Loucy (cell line): ENCODE data around the gene OR7G2.

ENCODE experiments used
- H2AFZ ChIP-seq: fragments of 200-600 bp; sonication (generic); 2 replicates; pipeline ENCODE4 v1.6.0; 2016; ENCODE audit warnings: antibody characterized with exemption, mild to moderate bottlenecking, low read length, moderate library complexity
- H3F3A ChIP-seq: fragments of 200-600 bp; 2 replicates; pipeline ENCODE4 v1.6.0; 2016; ENCODE audit warnings: antibody characterized with exemption, low read depth, mild to moderate bottlenecking
- H3K27me3 ChIP-seq: fragments of 200-600 bp; sonication (generic); 2 replicates; pipeline ENCODE4 v1.6.1; 2014; ENCODE audit warnings: low read length, mild to moderate bottlenecking; ENCODE audit not compliant: insufficient read depth, poor library complexity, severe bottlenecking
- H3K36me3 ChIP-seq: fragments of 200-600 bp; sonication (generic); 2 replicates; pipeline ENCODE4 v1.6.1; 2016; ENCODE audit warnings: low read length; ENCODE audit not compliant: insufficient read depth
- H3K4me1 ChIP-seq: fragments of 200-600 bp; sonication (generic); 2 replicates; pipeline ENCODE4 v1.5.1; 2014; ENCODE audit warnings: low read length, mild to moderate bottlenecking; ENCODE audit not compliant: insufficient read depth, poor library complexity, severe bottlenecking
- H3K4me2 ChIP-seq: fragments of 200-600 bp; sonication (generic); 2 replicates; pipeline ENCODE4 v1.6.0; 2014; ENCODE audit warnings: antibody characterized with exemption, low read length, low read depth, mild to moderate bottlenecking; ENCODE audit not compliant: poor library complexity, severe bottlenecking
- H3K4me3 ChIP-seq: fragments of 200-600 bp; sonication (generic); 2 replicates; pipeline ENCODE4 v1.5.1; 2014; ENCODE audit warnings: low read length, mild to moderate bottlenecking, mixed read lengths; ENCODE audit not compliant: poor library complexity, severe bottlenecking
- H3K79me2 ChIP-seq: fragments of 200-600 bp; sonication (generic); 2 replicates; pipeline ENCODE4 v1.6.1; 2014; ENCODE audit warnings: low read length; ENCODE audit not compliant: insufficient read depth
- H3K9ac ChIP-seq: fragments of 200-600 bp; sonication (generic); 2 replicates; pipeline ENCODE4 v1.6.0; 2014; ENCODE audit warnings: mild to moderate bottlenecking, low read depth, low read length, moderate library complexity; ENCODE audit not compliant: poor library complexity, severe bottlenecking
- H3K9me2 ChIP-seq: fragments of 200-600 bp; sonication (generic); replicated peaks from 2 replicates; pipeline ENCODE4 v1.6.1; 2016; ENCODE audit warnings: low read depth, low read length, mixed read lengths
- H3K9me3 ChIP-seq: fragments of 200-600 bp; sonication (generic); 2 replicates; pipeline ENCODE4 v1.6.1; 2014; ENCODE audit warnings: mild to moderate bottlenecking, antibody characterized with exemption, low read length, low read depth; ENCODE audit not compliant: insufficient read depth
- H4K20me1 ChIP-seq: fragments of 200-600 bp; sonication (generic); 2 replicates; pipeline ENCODE4 v1.6.0; 2014; ENCODE audit warnings: antibody characterized with exemption, low read length, mild to moderate bottlenecking; ENCODE audit not compliant: insufficient read depth, poor library complexity, severe bottlenecking
- CTCF ChIP-seq: fragments of 200-600 bp; sonication (generic); conservative IDR thresholded peaks from 2 replicates; pipeline ENCODE4 v1.5.1; 2014; ENCODE audit warnings: mild to moderate bottlenecking, antibody characterized with exemption, low read length
- EZH2phosphoT487 ChIP-seq: fragments of 200-600 bp; IDR thresholded peaks from 2 replicates; pipeline ENCODE4 v1.6.1; 2018; ENCODE audit warnings: antibody characterized with exemption, mild to moderate bottlenecking, moderate library complexity, borderline replicate concordance

OR7G2 gene

GRCh38 chr19:9130965-9131364 lies 23.7 kb upstream of the OR7G2 start:
- H3K27me3 ChIP-seq: no peaks in the 10 kb centered on the region
- H3K4me2 ChIP-seq: no peak overlapping the region
- TF ChIP-seq CTCF (no peak), EZH2phosphoT487 (no peak)
- H3K4me3 ChIP-seq: no peak overlapping the region
- H4K20me1 ChIP-seq: no peaks in the 10 kb centered on the region
- no peaks in the 10 kb centered on the region for H3K4me1 ChIP-seq
- H3K9me2 ChIP-seq: no peaks in the 10 kb centered on the region
- H3K36me3 ChIP-seq: no peaks in the 10 kb centered on the region
- no peak overlapping the region for H2AFZ ChIP-seq
- H3K79me2 ChIP-seq: no peaks in the 10 kb centered on the region
- no peaks in the 10 kb centered on the region for H3F3A ChIP-seq
- H3K9me3 ChIP-seq: no peaks in the 10 kb centered on the region
- no peak overlapping the region for H3K9ac ChIP-seq

GRCh38 chr19:9128171-9128570 lies 20.9 kb upstream of the OR7G2 start:
- H4K20me1 ChIP-seq: no peaks in the 10 kb centered on the region
- H3F3A ChIP-seq: no peaks in the 10 kb centered on the region
- H3K4me2 ChIP-seq: no peak overlapping the region
- no peaks in the 10 kb centered on the region for H3K9me2 ChIP-seq
- no peaks in the 10 kb centered on the region for H3K36me3 ChIP-seq
- H3K27me3 ChIP-seq: no peaks in the 10 kb centered on the region
- H3K4me1 ChIP-seq: no peaks in the 10 kb centered on the region
- H3K79me2 ChIP-seq: no peaks in the 10 kb centered on the region
- TF ChIP-seq CTCF (no peak), EZH2phosphoT487 (no peak)
- H3K9me3 ChIP-seq: no peaks in the 10 kb centered on the region
- H2AFZ ChIP-seq: no peak overlapping the region
- no peak overlapping the region for H3K9ac ChIP-seq
- no peak overlapping the region for H3K4me3 ChIP-seq

GRCh38 chr19:9126900-9127405 lies 19.7 kb upstream of the OR7G2 start, which contains the start of gene OR7G3:
TSS of gene OR7G3 (minus strand) at chr19:9126950. CDS start at chr19:9126950, 0 bp downstream.
- TF ChIP-seq EZH2phosphoT487 (no peak), CTCF (no peak)
- Histone ChIP-seq H3K27me3 (no peaks in the 10 kb centered on the region), H3K4me3 (no peak within 1 kb of the TSS), H3F3A (no peaks in the 10 kb centered on the region), H4K20me1 (no peaks in the 10 kb centered on the region), H3K36me3 (no peaks in the 10 kb centered on the region), H2AFZ (no peak within 1 kb of the TSS), H3K9me2 (no peaks in the 10 kb centered on the region), H3K4me2 (no peak within 1 kb of the TSS), H3K9me3 (no peaks in the 10 kb centered on the region), H3K79me2 (no peaks in the 10 kb centered on the region), H3K9ac (no peak within 1 kb of the TSS), H3K4me1 (no peaks in the 10 kb centered on the region)
